ENCODE results near the gene C13orf42. TPM values are rescaled to one million over a fixed set of nuclear protein-coding genes. Genes with fewer than 3 reads are reported as not detected.
A peak's percentile ranks its signal among the peaks of the same experiment; 100 is the strongest.

C13orf42 gene
- total and polyA plus RNA-seq, 7 donors: not detected

DNA sequence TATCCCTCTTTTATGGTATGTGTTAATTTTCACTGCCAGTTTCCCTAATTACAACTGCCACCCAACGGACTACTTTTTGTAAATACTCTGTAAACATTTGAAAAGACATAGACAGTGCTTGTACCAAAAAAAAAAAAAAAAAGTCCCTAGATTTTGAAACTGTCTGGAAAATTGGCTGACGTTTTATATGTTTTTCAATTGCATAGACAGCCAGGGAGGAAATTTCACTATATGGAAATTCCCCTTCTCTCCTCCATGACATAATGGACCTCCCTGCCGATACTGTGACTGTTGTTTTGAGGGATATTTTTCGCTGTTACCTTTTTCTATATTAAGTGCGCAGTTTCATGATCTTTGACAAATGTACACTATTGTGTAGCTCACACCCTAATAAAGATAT is 43.4 kb downstream of the C13orf42 start:
- no peak overlapping the region for H3K27ac ChIP-seq
- TF ChIP-seq, protein P1, sequence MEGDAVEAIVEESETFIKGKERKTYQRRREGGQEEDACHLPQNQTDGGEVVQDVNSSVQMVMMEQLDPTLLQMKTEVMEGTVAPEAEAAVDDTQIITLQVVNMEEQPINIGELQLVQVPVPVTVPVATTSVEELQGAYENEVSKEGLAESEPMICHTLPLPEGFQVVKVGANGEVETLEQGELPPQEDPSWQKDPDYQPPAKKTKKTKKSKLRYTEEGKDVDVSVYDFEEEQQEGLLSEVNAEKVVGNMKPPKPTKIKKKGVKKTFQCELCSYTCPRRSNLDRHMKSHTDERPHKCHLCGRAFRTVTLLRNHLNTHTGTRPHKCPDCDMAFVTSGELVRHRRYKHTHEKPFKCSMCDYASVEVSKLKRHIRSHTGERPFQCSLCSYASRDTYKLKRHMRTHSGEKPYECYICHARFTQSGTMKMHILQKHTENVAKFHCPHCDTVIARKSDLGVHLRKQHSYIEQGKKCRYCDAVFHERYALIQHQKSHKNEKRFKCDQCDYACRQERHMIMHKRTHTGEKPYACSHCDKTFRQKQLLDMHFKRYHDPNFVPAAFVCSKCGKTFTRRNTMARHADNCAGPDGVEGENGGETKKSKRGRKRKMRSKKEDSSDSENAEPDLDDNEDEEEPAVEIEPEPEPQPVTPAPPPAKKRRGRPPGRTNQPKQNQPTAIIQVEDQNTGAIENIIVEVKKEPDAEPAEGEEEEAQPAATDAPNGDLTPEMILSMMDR (IDR thresholded peaks at IDR 0.05): no peak
- DNase-seq (no peak), ATAC-seq (no peak)
- H3K36me3 ChIP-seq (ENCODE audit: insufficient read depth in 1 of 2, low read depth in 1 of 2): no peaks in the 10 kb centered on the region
- H3K4me1 ChIP-seq: no peaks in the 10 kb centered on the region
- intact Hi-C loops (cut with DNase I): loop anchor here in 1 of 2 donors (5.0 kb wide), 1 partner anchor 100 kb away; no protein-coding TSS in a partner anchor
- no peak overlapping the region for H3K4me3 ChIP-seq
- H3K27me3 ChIP-seq (ENCODE audit: insufficient read depth in 3 of 3, low read length in 2 of 3): no peaks in the 10 kb centered on the region
- 81 to 82% (median 81%) methylated on average over 5 of the region's 5 CpGs for WGBS, 3 donors
- H3K9me3 ChIP-seq: no peaks in the 10 kb centered on the region

DNA sequence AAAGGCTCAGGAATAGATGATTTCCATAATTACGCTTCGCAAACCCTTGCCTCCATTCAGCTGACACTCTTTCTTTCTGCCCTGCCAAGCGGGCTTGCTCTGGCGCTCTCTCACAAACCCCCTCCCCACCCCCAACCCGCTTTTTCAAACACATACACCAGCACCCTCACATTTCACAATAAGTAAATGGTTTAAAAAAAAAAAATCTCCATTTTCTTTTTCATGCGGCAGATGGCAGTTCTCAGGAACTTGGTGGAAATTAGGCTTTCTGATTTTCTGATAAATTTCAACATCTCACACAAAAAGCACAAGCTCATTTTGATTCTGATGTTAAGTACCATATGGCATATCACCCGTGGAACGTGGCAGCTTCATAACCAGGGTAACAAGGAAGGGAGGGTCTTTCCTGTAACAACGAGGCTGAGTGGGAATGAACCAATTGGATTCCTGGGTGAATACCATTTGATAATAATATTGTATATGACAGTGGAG is 43.8 kb downstream of the C13orf42 start:
- Histone ChIP-seq H3K9me3 (no peaks in the 10 kb centered on the region), H3K4me3 (no peak overlapping the region), H3K36me3 (ENCODE audit: insufficient read depth in 1 of 2, low read depth in 1 of 2) (no peaks in the 10 kb centered on the region), H3K27ac (no peak overlapping the region), H3K4me1 (no peaks in the 10 kb centered on the region), H3K27me3 (ENCODE audit: insufficient read depth in 3 of 3, low read length in 2 of 3) (no peaks in the 10 kb centered on the region)
- 64 to 71% (median 67%) methylated on average over 9 of the region's 9 CpGs for WGBS, 3 donors
- TF ChIP-seq, protein P1 (IDR thresholded peaks at IDR 0.05): no peak
- DNase-seq (no peak), ATAC-seq (no peak)
- intact Hi-C loops (cut with DNase I): loop anchor here in 1 of 2 donors (5.0 kb wide), 1 partner anchor 100 kb away; no protein-coding TSS in a partner anchor

DNA sequence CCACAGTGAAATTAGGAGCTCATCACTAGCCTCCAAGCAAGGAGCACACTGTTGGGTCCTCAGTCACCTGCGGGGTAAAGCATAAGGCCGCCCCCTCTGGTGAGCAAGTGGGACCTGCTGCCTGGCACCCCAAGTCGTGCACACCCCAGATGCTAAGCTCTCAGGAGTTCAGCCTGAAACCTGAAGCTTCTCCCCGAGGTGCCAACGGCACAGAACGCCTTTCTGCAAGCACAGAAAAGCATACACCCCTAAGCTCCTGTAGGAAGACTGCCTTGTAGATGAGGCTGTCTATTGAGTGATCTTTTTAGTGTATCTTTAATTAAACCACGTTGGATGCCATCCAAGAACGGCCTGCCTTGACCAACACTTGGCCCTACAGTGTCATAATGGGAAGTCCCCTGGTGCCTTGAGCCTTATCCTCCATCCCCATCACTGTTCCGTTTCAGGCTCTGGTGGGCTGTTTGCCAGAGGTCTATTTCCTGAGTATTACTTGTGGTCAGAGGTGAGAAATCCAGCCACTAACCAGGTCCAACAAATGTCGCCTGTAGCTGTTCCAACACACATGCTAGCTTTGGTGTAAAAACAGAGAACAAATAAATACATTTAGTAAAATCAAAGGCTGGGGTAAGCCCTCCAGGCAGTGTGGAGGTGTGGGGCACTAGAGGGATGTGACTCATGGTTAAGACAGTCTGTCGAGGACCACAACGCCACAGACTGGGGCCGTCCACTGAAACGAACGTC is 44.8 kb downstream of the C13orf42 start:
- WGBS, 3 donors: 46 to 52% (median 50%) methylated on average over 15 of the region's 15 CpGs
- intact Hi-C loops (cut with DNase I): loop anchor here in 1 of 2 donors (5.0 kb wide), 1 partner anchor 99 kb away; no protein-coding TSS in a partner anchor
- TF ChIP-seq, protein P1 (IDR thresholded peaks at IDR 0.05): no peak
- ATAC-seq: peak in 2 of 4 donors; percentile 44 to 58
- no peaks in the 10 kb centered on the region for H3K36me3 ChIP-seq (ENCODE audit: insufficient read depth in 1 of 2, low read depth in 1 of 2)
- DNase-seq: no peak
- H3K4me3 ChIP-seq: no peak overlapping the region
- H3K4me1 ChIP-seq: no peaks in the 10 kb centered on the region
- H3K27ac ChIP-seq: peak overlapping the region; percentile 27
- no peaks in the 10 kb centered on the region for H3K27me3 ChIP-seq (ENCODE audit: insufficient read depth in 3 of 3, low read length in 2 of 3)
- no peaks in the 10 kb centered on the region for H3K9me3 ChIP-seq

DNA sequence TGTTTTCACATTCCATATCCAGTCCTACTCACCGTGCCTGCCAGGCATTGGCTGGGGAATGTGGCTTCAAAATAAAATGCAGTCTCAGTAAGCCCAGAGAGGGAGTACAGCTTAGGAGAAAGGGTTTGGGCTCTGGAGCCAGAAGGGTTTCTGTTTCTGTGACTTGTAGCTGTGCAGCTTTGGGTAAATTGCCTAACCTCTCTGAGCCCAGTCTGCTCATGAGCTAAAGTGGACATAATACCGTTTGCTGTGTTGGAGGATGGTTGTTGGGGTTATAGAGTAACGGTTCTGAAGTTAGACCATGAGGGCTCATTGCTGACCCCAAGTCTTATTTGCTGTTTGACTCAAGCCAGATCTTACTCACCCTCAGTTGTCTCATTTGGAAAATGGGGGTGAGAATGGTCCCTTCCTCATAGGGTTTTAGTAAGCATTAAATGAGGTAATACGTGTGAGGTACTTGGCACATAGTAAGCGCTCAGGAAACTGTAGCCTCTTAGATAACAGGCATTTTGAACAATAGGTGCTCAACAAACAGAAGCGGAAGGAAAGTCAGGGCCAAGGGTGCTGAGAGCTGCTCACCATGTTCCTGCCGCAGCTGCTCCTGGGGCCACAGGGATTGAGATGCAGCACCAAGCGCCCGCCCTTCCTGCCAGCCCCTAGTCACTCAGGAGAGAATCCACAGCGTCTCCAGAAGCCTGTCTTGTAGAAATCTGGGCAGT is 45.5 kb downstream of the C13orf42 start:
- Histone ChIP-seq H3K36me3 (ENCODE audit: insufficient read depth in 1 of 2, low read depth in 1 of 2) (no peaks in the 10 kb centered on the region), H3K27ac (peak overlapping the region; percentile 27), H3K9me3 (no peaks in the 10 kb centered on the region), H3K4me3 (no peak overlapping the region), H3K4me1 (no peaks in the 10 kb centered on the region), H3K27me3 (ENCODE audit: insufficient read depth in 3 of 3, low read length in 2 of 3) (no peaks in the 10 kb centered on the region)
- DNase-seq: no peak
- peak in 2 of 4 donors; percentile 24 to 40 for ATAC-seq
- TF ChIP-seq, protein P1 (IDR thresholded peaks at IDR 0.05): no peak
- 59 to 76% (median 64%) methylated on average over 10 of the region's 10 CpGs for WGBS, 3 donors
- intact Hi-C loops (cut with DNase I): loop anchor here in 1 of 2 donors (5.0 kb wide), 1 partner anchor 98 kb away; no protein-coding TSS in a partner anchor
